KOPT-K1 (cell line): ENCODE measurements around the gene MYL9.

Experiments
- H3K27ac ChIP-seq: fragments of 200-600 bp; sonication (generic); 2 replicates; pipeline ENCODE4 v1.5.1; 2016; ENCODE audit warnings: antibody characterized with exemption, mild to moderate bottlenecking, low read depth, low read length; ENCODE audit not compliant: poor library complexity, severe bottlenecking
- H3K36me3 ChIP-seq: fragments of 200-600 bp; sonication (generic); 2 replicates; pipeline ENCODE4 v1.5.1; 2017; ENCODE audit warnings: antibody characterized with exemption, mild to moderate bottlenecking, low read length, moderate library complexity; ENCODE audit not compliant: insufficient read depth
- H3K9me3 ChIP-seq: fragments of 200-600 bp; sonication (generic); 2 replicates; pipeline ENCODE4 v1.5.1; 2017; ENCODE audit warnings: antibody characterized with exemption, low read length, mild to moderate bottlenecking; ENCODE audit not compliant: insufficient read depth, poor library complexity, severe bottlenecking

The MYL9 gene

GRCh38 chr20:36541768-36542488, 609 bp downstream of the MYL9 start:
- no peaks in the 10 kb centered on the region for H3K9me3 ChIP-seq
- no peak overlapping the region for H3K27ac ChIP-seq

DNA sequence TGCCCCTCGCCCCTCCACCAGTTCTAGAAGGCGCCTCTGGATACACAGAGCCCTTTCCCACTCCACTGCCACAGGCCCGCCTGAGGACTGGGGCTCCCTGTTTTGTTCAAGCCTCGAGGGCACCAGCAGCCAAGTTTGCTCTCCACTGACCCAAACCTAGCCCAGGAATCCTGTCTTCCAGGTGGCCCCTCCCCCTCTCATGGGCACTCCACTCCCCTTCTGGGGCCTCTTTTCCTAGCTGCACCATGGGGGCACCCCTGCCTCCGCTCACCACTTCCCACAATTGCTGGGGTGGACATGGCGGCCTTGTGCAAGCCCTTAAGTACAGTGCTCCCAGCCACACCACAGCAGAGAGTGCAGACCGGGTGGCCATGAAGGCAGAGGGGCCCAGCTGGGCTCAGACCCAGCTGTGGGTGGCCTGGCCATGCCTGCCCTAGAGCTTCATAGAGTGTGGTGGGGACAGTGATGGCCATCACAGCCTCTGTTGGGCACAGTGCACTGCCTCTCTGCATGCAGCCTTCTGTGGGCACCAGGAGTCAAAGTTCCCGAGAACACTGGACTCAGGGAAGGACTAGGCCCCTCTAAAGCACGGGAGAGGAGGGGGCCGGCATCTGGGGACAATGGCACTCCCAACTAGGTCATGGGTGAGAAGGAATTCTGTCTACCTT, 1.3 kb downstream of the MYL9 start:
- H3K36me3 ChIP-seq: no peaks in the 10 kb centered on the region
- H3K27ac ChIP-seq: no peak overlapping the region
- H3K9me3 ChIP-seq: no peaks in the 10 kb centered on the region

More at GRCh38 chr20:36541768-36542488, 609 bp downstream of the MYL9 start:
- H3K36me3 ChIP-seq: no peaks in the 10 kb centered on the region

GRCh38 chr20:36543184-36544133, 2.1 kb downstream of the MYL9 start:
- H3K36me3 ChIP-seq: no peaks in the 10 kb centered on the region
- H3K27ac ChIP-seq: no peak overlapping the region
- no peaks in the 10 kb centered on the region for H3K9me3 ChIP-seq

DNA sequence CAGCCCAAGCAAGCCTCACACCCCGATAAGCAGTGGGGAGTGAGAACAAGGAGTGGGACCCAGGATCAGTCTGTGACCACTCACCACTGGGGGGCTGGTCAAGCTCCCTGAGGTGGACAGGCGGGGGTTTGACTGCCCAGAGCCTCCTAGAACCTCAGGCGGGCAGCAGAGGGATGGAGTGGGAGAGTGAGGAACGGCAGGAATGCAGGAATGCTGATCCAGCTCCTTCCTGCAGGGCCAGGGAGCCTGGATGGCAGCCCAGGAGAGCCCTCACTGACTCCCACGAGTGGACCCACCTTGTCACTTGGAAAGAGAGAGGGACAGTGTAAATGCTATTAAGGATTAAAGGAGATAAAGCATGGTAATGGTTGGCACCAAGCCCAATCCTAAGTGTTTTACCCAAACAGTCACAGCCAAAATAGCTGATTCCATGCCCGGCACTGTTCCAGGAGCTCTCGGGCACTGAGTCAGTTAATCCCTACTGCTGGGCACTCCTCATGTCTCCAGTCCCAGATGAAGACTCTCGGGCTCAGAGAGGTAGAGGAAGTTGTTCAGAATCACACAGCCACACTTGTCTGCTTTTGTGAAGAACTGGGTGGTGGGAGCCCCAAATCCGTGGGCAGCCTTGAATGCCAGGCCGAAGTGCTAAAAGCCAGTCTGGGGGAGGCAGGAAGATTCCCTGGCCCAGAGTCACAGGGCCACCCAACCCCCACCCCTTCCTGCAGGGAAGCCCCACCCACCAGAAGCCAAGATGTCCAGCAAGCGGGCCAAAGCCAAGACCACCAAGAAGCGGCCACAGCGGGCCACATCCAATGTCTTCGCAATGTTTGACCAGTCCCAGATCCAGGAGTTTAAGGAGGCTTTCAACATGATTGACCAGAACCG, 3.1 kb downstream of the MYL9 start:
- H3K36me3 ChIP-seq: no peaks in the 10 kb centered on the region
- no peak overlapping the region for H3K27ac ChIP-seq
- no peaks in the 10 kb centered on the region for H3K9me3 ChIP-seq

DNA sequence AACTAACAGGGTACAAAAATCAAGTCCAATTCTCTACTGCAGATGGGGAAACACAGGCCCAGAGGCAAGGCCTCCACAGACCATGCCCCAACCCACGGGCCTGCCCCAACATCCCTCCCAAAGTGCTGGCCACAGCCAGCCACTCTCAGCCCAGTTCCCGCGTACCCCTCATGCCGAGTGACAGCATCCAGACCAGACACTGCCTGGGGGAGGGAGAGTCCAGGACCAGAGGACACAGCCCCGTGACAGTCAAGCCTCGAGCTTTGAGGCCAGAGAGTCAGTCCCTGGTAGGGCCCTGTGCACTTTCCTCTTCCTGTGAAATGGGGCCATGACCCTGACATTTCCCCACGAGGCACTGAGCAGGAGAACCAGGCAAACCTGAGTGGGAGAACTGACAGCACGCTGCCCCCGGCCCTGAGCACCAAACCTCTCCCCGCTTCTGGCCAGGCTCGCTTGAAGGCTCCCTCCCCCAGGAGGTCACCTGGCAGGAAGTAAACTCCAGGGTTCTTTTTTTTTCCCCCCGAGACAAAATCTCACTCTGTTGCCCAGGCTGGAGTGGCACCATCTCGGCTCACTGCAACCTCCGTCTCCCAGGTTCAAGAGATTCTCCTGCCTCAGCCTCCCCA, 4.9 kb downstream of the MYL9 start:
- H3K36me3 ChIP-seq: no peaks in the 10 kb centered on the region
- no peaks in the 10 kb centered on the region for H3K9me3 ChIP-seq
- H3K27ac ChIP-seq: no peak overlapping the region

DNA sequence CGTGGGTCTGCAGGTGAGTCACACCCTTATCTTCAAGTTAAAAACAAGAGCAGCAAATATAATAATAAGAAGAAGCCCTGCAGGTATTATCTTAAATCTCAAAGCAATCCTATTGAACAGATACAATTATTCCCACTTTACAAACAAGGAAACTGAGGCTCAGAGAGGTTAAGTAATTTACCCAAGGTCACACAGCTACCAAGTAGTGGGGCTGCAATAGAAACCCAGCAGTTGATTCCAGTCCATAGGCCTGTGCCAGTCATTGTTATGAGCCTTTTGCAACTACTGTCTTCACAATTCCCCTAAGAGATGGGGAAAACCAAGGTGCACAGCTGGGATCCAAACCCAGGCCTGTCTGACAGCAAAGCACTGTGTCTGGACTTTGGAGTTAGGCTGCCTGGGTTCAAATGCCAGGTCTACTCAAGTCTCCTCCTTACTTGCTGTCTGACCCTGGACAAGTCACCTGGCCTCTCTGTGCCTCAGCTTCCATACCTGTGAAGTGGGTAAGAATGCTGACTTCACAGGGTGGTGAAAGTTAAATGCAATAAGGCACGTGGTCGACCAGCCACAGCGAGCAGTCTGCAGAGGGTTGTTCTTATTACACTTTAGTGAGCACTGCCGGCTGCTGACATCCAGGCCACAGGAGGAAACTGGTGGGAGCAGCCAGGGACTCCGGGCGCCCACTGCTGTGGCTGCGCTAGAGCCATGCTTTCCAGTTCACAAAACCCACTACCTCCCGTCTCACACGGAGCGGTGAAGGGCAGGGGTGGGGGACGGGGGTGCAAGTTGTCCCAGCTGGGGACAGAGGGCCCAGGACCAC, 6.1 kb downstream of the MYL9 start:
- Histone ChIP-seq H3K9me3 (no peaks in the 10 kb centered on the region), H3K27ac (no peak overlapping the region), H3K36me3 (no peaks in the 10 kb centered on the region)

GRCh38 chr20:36548006-36548315, 6.6 kb downstream of the MYL9 start:
- no peaks in the 10 kb centered on the region for H3K36me3 ChIP-seq
- no peaks in the 10 kb centered on the region for H3K9me3 ChIP-seq
- H3K27ac ChIP-seq: no peak overlapping the region

DNA sequence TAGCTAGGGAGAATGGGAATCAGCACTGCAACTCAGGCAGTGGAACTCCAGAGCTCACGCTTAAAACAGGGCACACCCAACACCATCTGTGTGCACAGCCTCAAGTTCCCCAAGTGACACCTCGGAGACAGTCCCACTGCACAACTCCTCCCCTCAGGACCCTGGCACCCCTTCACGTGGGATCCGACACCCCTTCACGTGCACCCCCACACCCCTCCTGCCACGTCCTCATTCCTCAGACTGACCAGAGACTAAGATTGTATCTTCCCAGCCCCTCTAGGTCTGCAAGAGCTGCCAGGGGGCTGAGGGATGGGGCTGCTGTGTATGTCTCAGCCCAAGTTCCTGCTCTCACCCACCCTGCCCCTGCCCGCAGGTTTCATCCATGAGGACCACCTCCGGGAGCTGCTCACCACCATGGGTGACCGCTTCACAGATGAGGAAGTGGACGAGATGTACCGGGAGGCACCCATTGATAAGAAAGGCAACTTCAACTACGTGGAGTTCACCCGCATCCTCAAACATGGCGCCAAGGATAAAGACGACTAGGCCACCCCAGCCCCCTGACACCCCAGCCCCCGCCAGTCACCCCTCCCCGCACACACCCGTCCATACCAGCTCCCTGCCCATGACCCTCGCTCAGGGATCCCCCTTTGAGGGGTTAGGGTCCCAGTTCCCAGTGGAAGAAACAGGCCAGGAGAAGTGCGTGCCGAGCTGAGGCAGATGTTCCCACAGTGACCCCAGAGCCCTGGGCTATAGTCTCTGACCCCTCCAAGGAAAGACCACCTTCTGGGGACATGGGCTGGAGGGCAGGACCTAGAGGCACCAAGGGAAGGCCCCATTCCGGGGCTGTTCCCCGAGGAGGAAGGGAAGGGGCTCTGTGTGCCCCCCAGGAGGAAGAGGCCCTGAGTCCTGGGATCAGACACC, 7.6 kb downstream of the MYL9 start:
- no peaks in the 10 kb centered on the region for H3K36me3 ChIP-seq
- no peaks in the 10 kb centered on the region for H3K9me3 ChIP-seq
- no peak overlapping the region for H3K27ac ChIP-seq

- Histone ChIP-seq H3K36me3 (no peaks in the 10 kb centered on the region), H3K9me3 (no peaks in the 10 kb centered on the region), H3K27ac (no peak overlapping the region)
Measured at GRCh38 chr20:36549628-36549941, 8.3 kb downstream of the MYL9 start.

- H3K9me3 ChIP-seq: no peaks in the 10 kb centered on the region
- no peaks in the 10 kb centered on the region for H3K36me3 ChIP-seq
- H3K27ac ChIP-seq: no peak overlapping the region
Measured at GRCh38 chr20:36549942-36550789, 8.8 kb downstream of the MYL9 start.

DNA sequence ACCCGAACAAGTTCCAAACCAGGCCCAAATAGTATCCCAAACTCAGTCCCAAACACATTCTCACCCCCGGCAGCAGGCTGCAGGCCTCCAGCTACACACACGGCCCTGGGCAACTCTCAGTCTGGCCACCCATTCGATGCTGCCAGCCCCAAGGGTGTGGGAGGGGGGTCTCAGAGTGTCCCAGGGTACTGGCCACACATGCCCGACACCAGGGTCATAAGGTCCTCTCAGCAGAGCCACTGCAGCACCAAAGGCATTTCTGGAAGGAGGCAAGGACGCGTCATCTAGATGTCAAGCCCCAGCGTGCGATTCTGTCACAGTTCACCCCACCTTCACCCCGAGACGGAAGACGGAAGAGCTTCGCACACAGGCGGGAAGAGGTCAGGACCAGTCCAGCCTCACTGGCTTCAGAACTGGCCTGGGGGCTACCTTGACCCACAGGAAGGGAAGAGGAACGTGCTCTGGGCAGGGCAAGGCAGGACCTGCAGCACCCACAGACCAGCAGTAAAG, 9.5 kb downstream of the MYL9 start:
- Histone ChIP-seq H3K27ac (no peak overlapping the region), H3K9me3 (no peaks in the 10 kb centered on the region), H3K36me3 (no peaks in the 10 kb centered on the region)

DNA sequence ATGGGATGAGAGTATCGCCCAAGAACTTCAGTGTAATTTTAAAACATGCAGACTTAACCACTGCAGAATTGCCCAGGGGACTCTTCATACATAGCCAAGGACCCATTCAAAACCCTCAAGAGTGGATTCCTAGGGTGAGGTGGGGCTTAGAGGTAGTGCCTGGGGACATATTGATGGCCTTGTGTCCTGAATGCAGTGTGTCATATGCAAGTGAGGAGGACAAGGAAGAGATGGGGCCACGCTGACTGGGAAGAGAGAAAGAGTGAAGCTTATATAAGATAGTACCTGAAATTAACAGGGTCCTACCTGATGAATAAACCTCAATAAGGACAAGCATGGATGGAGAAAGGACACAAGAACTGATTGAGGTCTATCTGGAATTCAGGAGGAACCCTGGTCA, 13.9 kb downstream of the MYL9 start:
- Histone ChIP-seq H3K27ac (no peak overlapping the region), H3K36me3 (no peaks in the 10 kb centered on the region), H3K9me3 (no peaks in the 10 kb centered on the region)
